Left ventricle myocardium inferior (tissue), 1 donor: ENCODE measurements around the gene RAB31. TPM values are rescaled to one million over a fixed set of nuclear protein-coding genes. Genes with fewer than 3 reads are reported as not detected.
A peak's percentile ranks its signal among the peaks of the same experiment; 100 is the strongest.

Source experiments
- DNase-seq: peaks from one replicate; pipeline ENCODE4 v3.0.0-alpha.2; 2020
- H3K27ac ChIP-seq: fragments of 200-600 bp; replicated peaks from 2 replicates; pipeline ENCODE4 v1.8.0; 2021
- H3K27me3 ChIP-seq: fragments of 200-600 bp; 2 replicates; pipeline ENCODE4 v1.8.0; 2021; ENCODE audit warnings: low read depth
- H3K36me3 ChIP-seq: fragments of 200-600 bp; 2 replicates; pipeline ENCODE4 v1.8.0; 2021
- H3K4me1 ChIP-seq: fragments of 200-600 bp; 2 replicates; pipeline ENCODE4 v1.8.0; 2021
- H3K4me3 ChIP-seq: fragments of 200-600 bp; 2 replicates; pipeline ENCODE4 v1.8.0; 2021; ENCODE audit warnings: mild to moderate bottlenecking, moderate library complexity
- H3K9me3 ChIP-seq: fragments of 200-600 bp; replicated peaks from 2 replicates; pipeline ENCODE4 v1.8.0; 2021
- intact Hi-C: fragments of 100-400 bp; cut with micrococcal nuclease; formaldehyde crosslinking; loops from one replicate; pipeline ENCODE4 v1.11.0; 2022
- total RNA-seq: library from RNA; stranded (reverse); fragmentation: NEBNext Ultra II Directional; extraction: Animal tissue kit (Norgen Biotek cat#: 25700); gene quantifications from one replicate; pipeline ENCODE4 v1.2.1, GENCODE V29; 2021
- TF ChIP-seq, protein P1 (sequence below): fragments of 200-600 bp; IDR thresholded peaks from 2 replicates; pipeline ENCODE4 v1.8.0; 2021; ENCODE audit warnings: antibody characterized with exemption, mild to moderate bottlenecking, borderline replicate concordance
- donor health status: DM: no; HTN: yes; CAD: no; lungs with severe emphysema.

Gene RAB31
- total RNA-seq, 1 donor from 2014 or later = 12.0 TPM

DNA sequence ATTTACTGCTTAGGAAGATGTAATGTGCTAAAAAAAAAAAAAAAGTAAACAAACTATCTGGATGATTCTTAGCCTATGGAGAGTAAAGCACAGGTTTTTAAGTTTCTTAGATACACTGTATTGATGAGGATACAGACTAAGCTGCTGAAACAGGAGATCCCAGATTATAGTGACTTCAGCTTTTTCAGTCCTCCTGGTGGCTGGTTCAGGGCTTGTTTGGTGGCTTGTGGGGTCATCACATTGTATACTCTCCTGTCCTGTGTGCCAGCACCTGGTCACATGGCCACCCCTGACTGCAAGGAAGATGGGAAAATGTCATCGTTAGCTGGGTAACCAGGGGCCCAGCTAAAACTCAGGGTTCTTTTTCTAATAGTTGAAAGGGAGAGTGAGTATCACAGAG is 31.4 kb downstream of the RAB31 start:
- Histone ChIP-seq H3K4me3 (no peak overlapping the region), H3K4me1 (peaks cover 18% of the 10 kb centered on the region), H3K9me3 (no peaks in the 10 kb centered on the region), H3K36me3 (no peaks in the 10 kb centered on the region), H3K27ac (no peak overlapping the region), H3K27me3 (no peaks in the 10 kb centered on the region)
- TF ChIP-seq, protein P1, sequence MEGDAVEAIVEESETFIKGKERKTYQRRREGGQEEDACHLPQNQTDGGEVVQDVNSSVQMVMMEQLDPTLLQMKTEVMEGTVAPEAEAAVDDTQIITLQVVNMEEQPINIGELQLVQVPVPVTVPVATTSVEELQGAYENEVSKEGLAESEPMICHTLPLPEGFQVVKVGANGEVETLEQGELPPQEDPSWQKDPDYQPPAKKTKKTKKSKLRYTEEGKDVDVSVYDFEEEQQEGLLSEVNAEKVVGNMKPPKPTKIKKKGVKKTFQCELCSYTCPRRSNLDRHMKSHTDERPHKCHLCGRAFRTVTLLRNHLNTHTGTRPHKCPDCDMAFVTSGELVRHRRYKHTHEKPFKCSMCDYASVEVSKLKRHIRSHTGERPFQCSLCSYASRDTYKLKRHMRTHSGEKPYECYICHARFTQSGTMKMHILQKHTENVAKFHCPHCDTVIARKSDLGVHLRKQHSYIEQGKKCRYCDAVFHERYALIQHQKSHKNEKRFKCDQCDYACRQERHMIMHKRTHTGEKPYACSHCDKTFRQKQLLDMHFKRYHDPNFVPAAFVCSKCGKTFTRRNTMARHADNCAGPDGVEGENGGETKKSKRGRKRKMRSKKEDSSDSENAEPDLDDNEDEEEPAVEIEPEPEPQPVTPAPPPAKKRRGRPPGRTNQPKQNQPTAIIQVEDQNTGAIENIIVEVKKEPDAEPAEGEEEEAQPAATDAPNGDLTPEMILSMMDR = no peak
- DNase-seq = no peak
- intact Hi-C loops = no loop called here

- Histone ChIP-seq H3K27ac (no peak overlapping the region), H3K27me3 (no peaks in the 10 kb centered on the region), H3K4me3 (no peak overlapping the region), H3K36me3 (no peaks in the 10 kb centered on the region), H3K4me1 (peaks cover 18% of the 10 kb centered on the region), H3K9me3 (no peaks in the 10 kb centered on the region)
- TF ChIP-seq, protein P1 = no peak
- intact Hi-C loops = no loop called here
- DNase-seq = no peak
These were observed 32.0 kb downstream of the RAB31 start for GRCh38 chr18:9740071-9740470.

GRCh38 chr18:9741406-9741792 is 33.3 kb downstream of the RAB31 start:
- H3K4me3 ChIP-seq = no peak overlapping the region
- DNase-seq = no peak
- H3K4me1 ChIP-seq = peaks cover 18% of the 10 kb centered on the region
- TF ChIP-seq, protein P1 = no peak
- peak overlapping the region; percentile 47 for H3K27ac ChIP-seq
- no peaks in the 10 kb centered on the region for H3K27me3 ChIP-seq
- no peaks in the 10 kb centered on the region for H3K9me3 ChIP-seq
- no peaks in the 10 kb centered on the region for H3K36me3 ChIP-seq
- intact Hi-C loops = no loop called here

DNA sequence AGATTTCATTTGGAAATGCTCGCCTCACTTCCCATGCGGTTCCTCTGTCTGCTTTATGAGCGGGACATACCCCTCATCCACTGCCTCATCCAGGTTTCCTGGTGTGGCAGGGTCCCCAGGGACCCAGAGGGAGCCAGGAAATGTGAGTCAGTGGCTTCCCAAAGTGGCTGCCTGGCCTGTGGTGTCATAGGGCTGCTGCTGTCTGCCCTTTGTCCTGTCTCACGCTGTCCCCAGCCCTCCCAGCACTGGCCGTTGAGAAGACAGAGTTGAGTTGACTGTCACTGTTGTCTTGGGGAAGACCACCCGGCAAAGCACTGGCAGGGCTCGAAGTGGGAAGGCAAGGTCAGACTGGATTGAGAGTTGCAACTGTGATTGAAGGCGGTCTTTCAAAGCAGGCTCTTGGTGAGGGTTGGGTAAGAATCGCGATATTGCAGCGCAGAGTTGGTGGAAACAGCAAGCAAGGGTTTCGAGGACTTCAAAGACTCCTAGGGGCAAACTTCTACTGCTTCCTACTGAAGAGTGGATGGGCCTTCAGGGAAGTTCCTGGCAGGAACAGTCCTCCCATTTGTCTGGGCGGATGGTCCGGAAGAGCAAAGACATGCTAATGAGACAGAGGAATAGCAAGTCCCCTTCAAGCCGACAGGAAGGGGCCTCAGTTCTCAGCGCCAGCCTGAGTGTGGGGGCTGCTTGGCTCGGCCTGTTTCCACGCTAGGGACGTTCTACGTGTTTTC is 33.9 kb downstream of the RAB31 start:
- H3K9me3 ChIP-seq = no peaks in the 10 kb centered on the region
- intact Hi-C loops = no loop called here
- H3K27me3 ChIP-seq = no peaks in the 10 kb centered on the region
- peaks cover 18% of the 10 kb centered on the region for H3K4me1 ChIP-seq
- no peaks in the 10 kb centered on the region for H3K36me3 ChIP-seq
- peak overlapping the region; percentile 42 for H3K4me3 ChIP-seq
- no peak for DNase-seq
- H3K27ac ChIP-seq = peak overlapping the region; percentile 47
- TF ChIP-seq, protein P1 = no peak

GRCh38 chr18:9742524-9743131 is 34.5 kb downstream of the RAB31 start:
- TF ChIP-seq, protein P1 = no peak
- DNase-seq = no peak
- intact Hi-C loops = no loop called here
- Histone ChIP-seq H3K4me1 (peaks cover 18% of the 10 kb centered on the region), H3K9me3 (no peaks in the 10 kb centered on the region), H3K27ac (peak overlapping the region; percentile 47), H3K36me3 (no peaks in the 10 kb centered on the region), H3K4me3 (peak overlapping the region; percentile 42), H3K27me3 (no peaks in the 10 kb centered on the region)
